Loucy (cell line): ENCODE measurements around the gene SNX20.

Experiments
- CTCF ChIP-seq: fragments of 200-600 bp; sonication (generic); conservative IDR thresholded peaks from 2 replicates; pipeline ENCODE4 v1.5.1; 2014; ENCODE audit warnings: mild to moderate bottlenecking, antibody characterized with exemption, low read length
- EZH2phosphoT487 ChIP-seq: fragments of 200-600 bp; IDR thresholded peaks from 2 replicates; pipeline ENCODE4 v1.6.1; 2018; ENCODE audit warnings: antibody characterized with exemption, mild to moderate bottlenecking, moderate library complexity, borderline replicate concordance

GRCh38 chr16:50664270-50664669 is 16.8 kb downstream of the SNX20 start:
- TF ChIP-seq CTCF: no peak
- no peak for TF ChIP-seq EZH2phosphoT487
